DLD1 (cell line): Measurements from ENCODE around the gene EIF3I.

ENCODE experiments used
- in situ Hi-C: cut with HindIII; loops from 2 replicates; pipeline ENCODE4 v1.10.0; 2017; ENCODE audit warnings: low sequenced_read_pairs

Gene EIF3I

GRCh38 chr1:32198237-32199042, 23.8 kb upstream of the EIF3I start:
- in situ Hi-C loops: no loop called here

GRCh38 chr1:32199043-32199716, 23.0 kb upstream of the EIF3I start:
- in situ Hi-C loops: no loop called here

- in situ Hi-C loops: no loop called here
Measured at GRCh38 chr1:32199717-32200072, 22.5 kb upstream of the EIF3I start.

GRCh38 chr1:32200226-32201010, 21.8 kb upstream of the EIF3I start, which contains the start of gene CCDC28B:
Gene CCDC28B, plus strand, starts transcription at chr1:32200595. Its CDS starts 1,341 bp downstream, at chr1:32201936.
- in situ Hi-C loops: no loop called here

- in situ Hi-C loops: no loop called here
Measured at GRCh38 chr1:32201011-32201855, 21.0 kb upstream of the EIF3I start.

GRCh38 chr1:32204943-32205361, 17.3 kb upstream of the EIF3I start:
- in situ Hi-C loops: no loop called here

- in situ Hi-C loops: no loop called here
Measured at GRCh38 chr1:32205401-32206370, 16.5 kb upstream of the EIF3I start, which contains the start of gene IQCC. Gene IQCC, plus strand, starts transcription at chr1:32205671. Its CDS starts 11 bp downstream, at chr1:32205682.

- in situ Hi-C loops: no loop called here
Measured at GRCh38 chr1:32208469-32208868, 13.7 kb upstream of the EIF3I start.

- in situ Hi-C loops: no loop called here
Measured at GRCh38 chr1:32208891-32209328, 13.3 kb upstream of the EIF3I start, which contains the start of gene DCDC2B. Gene DCDC2B, plus strand, starts transcription at chr1:32209089. Its CDS starts 5 bp downstream, at chr1:32209094.

- in situ Hi-C loops: no loop called here
Measured at GRCh38 chr1:32215629-32216480, 6.4 kb upstream of the EIF3I start.

- in situ Hi-C loops: no loop called here
Measured at GRCh38 chr1:32216566-32216965, 5.6 kb upstream of the EIF3I start.

GRCh38 chr1:32219022-32219421, 3.2 kb upstream of the EIF3I start:
- in situ Hi-C loops: no loop called here

GRCh38 chr1:32220746-32221580, 1.2 kb upstream of the EIF3I start:
- in situ Hi-C loops: no loop called here

- in situ Hi-C loops: no loop called here
Measured at GRCh38 chr1:32221581-32221979, 627 bp upstream of the EIF3I start.

GRCh38 chr1:32223683-32224082, 1.5 kb downstream of the EIF3I start:
- in situ Hi-C loops: no loop called here

GRCh38 chr1:32224285-32224684, 2.1 kb downstream of the EIF3I start:
- in situ Hi-C loops: no loop called here

- in situ Hi-C loops: no loop called here
Measured at GRCh38 chr1:32228771-32229170, 6.6 kb downstream of the EIF3I start.
